Liver (tissue), 9 donors: ENCODE data around the gene NNMT. TPM values are rescaled to one million over a fixed set of nuclear protein-coding genes. Genes with fewer than 3 reads are reported as not detected.

Experiments used
- DNase-seq: peaks from one replicate; pipeline ENCODE4 v3.0.0-alpha.2; 2017; ENCODE audit warnings: low spot score
- H3K27ac ChIP-seq, 2 donors: one replicate each; pipeline ENCODE4 v1.7.0; 2013; ENCODE audit warnings: inconsistent platforms in 2 of 2, low read length in 2 of 2, control low read depth in 1 of 2, low read depth in 1 of 2, mild to moderate bottlenecking in 1 of 2
- H3K27me3 ChIP-seq, 4 donors: one replicate each; pipeline versions ENCODE4 v1.6.1 to v1.7.0; 2013; ENCODE audit warnings: low read length in 3 of 4, inconsistent platforms in 1 of 4, mild to moderate bottlenecking in 1 of 4, moderate library complexity in 1 of 4; ENCODE audit not compliant: control insufficient read depth in 4 of 4, insufficient read depth in 4 of 4
- H3K36me3 ChIP-seq, 4 donors: one replicate each; pipeline versions ENCODE4 v1.6.1 to v1.7.0; 2013; ENCODE audit warnings: low read length in 3 of 4, mild to moderate bottlenecking in 3 of 4, low read depth in 1 of 4, moderate library complexity in 1 of 4; ENCODE audit not compliant: control insufficient read depth in 4 of 4, insufficient read depth in 3 of 4
- H3K4me1 ChIP-seq, 4 donors: one replicate each; pipeline versions ENCODE4 v1.6.1 to v1.7.0; 2013; ENCODE audit warnings: low read length in 3 of 4, mild to moderate bottlenecking in 3 of 4, moderate library complexity in 1 of 4; ENCODE audit not compliant: control insufficient read depth in 4 of 4, insufficient read depth in 4 of 4
- H3K4me3 ChIP-seq, 3 donors: one replicate each; pipeline versions ENCODE4 v1.6.1 to v1.7.0; 2013; ENCODE audit warnings: low read length in 3 of 3, control low read depth in 1 of 3, low read depth in 1 of 3, mild to moderate bottlenecking in 1 of 3
- H3K9ac ChIP-seq, 2 donors: one replicate each; pipeline ENCODE4 v1.7.0; 2013; ENCODE audit warnings: low read length in 2 of 2, mild to moderate bottlenecking in 2 of 2, moderate library complexity in 2 of 2, control low read depth in 1 of 2, low read depth in 1 of 2
- H3K9me3 ChIP-seq, 4 donors: one replicate each; pipeline versions ENCODE4 v1.6.1 to v1.7.0; 2013; ENCODE audit warnings: low read length in 3 of 4; ENCODE audit not compliant: control insufficient read depth in 4 of 4
- CTCF ChIP-seq: fragments of 150-350 bp; IDR thresholded peaks from 2 replicates; pipeline ENCODE4 v1.5.1; 2017; ENCODE audit warnings: improper control_type of control experiment, low read depth, low read length; ENCODE audit not compliant: missing input control
- EGR1 ChIP-seq, 2 donors: IDR thresholded peaks; 2 replicates each; pipeline ENCODE4 v1.6.1; 2016 to 2018; ENCODE audit warnings: antibody characterized with exemption in 2 of 2, low read depth in 2 of 2
- FOXA1 ChIP-seq: IDR thresholded peaks from 2 replicates; pipeline ENCODE4 v1.6.1; 2016; ENCODE audit warnings: antibody characterized with exemption
- FOXA2 ChIP-seq: IDR thresholded peaks from 2 replicates; pipeline ENCODE4 v1.6.1; 2016; ENCODE audit warnings: antibody characterized with exemption
- GABPA ChIP-seq, 2 donors: IDR thresholded peaks in 1 of 2; conservative IDR thresholded peaks in 1 of 2; 2 replicates each; pipeline ENCODE4 v1.6.1; 2016; ENCODE audit warnings: antibody characterized with exemption in 2 of 2, mild to moderate bottlenecking in 1 of 2, moderate library complexity in 1 of 2
- HNF4A ChIP-seq, 2 donors: conservative IDR thresholded peaks; 2 replicates each; pipeline ENCODE4 v1.6.1; 2016; ENCODE audit warnings: antibody characterized with exemption in 2 of 2, mild to moderate bottlenecking in 2 of 2
- JUND ChIP-seq, 2 donors: IDR thresholded peaks; 2 replicates each; pipeline ENCODE4 v1.6.1; 2016; ENCODE audit warnings: antibody characterized with exemption in 2 of 2
- RAD21 ChIP-seq, 2 donors: IDR thresholded peaks; 2 replicates each; pipeline ENCODE4 v1.6.1; 2016; ENCODE audit warnings: antibody characterized with exemption in 2 of 2, mild to moderate bottlenecking in 2 of 2
- REST ChIP-seq: IDR thresholded peaks from 2 replicates; pipeline ENCODE4 v1.6.1; 2016; ENCODE audit warnings: antibody characterized with exemption, mild to moderate bottlenecking
- RXRA ChIP-seq, 2 donors: IDR thresholded peaks; 2 replicates each; pipeline ENCODE4 v1.6.1; 2017 to 2018; ENCODE audit warnings: antibody characterized with exemption in 2 of 2, mild to moderate bottlenecking in 1 of 2
- SP1 ChIP-seq: IDR thresholded peaks from 2 replicates; pipeline ENCODE4 v1.6.1; 2018; ENCODE audit warnings: antibody characterized with exemption, mild to moderate bottlenecking
- TAF1 ChIP-seq: conservative IDR thresholded peaks from 2 replicates; pipeline ENCODE4 v1.6.1; 2016; ENCODE audit warnings: antibody characterized with exemption, mild to moderate bottlenecking
- WGBS: extraction: QIAGEN DNeasy Blood & Tissue Kit; methylation state at CpG from one replicate; pipeline ENCODE4 v1.1.7; 2013; 5-methylcytosine and 5-hydroxymethylcytosine counted together
- polyA plus RNA-seq, 2 donors: library from polyadenylated mRNA; stranded (reverse) in 1 of 2; unstranded in 1 of 2; fragments of 200-250 nt in 1 of 2; fragments of >200 nt in 1 of 2; fragmentation: Nextera tagmentation in 1 of 2; extraction: Ambion mirVana in 1 of 2; gene quantifications; one replicate each; pipeline versions ENCODE4 v1.2.1 to v1.2.3, GENCODE V29; 2013 to 2015
- total RNA-seq, 2 donors: library from RNA; depleted of rRNA; stranded (reverse); fragments of >200 nt; gene quantifications; one replicate each; pipeline ENCODE4 v1.2.3, GENCODE V29; 2014
- TF ChIP-seq, protein P1 (sequence below): IDR thresholded peaks from 2 replicates; pipeline ENCODE4 v1.6.1; 2016; ENCODE audit warnings: antibody characterized with exemption
- donor health status: healthy.
- donor health status: healthy.
- donor health status: healthy.
- donor health status: healthy.
- donor health status: healthy.

The NNMT gene
- total and polyA plus RNA-seq, 4 donors: 0.47 to 3,724 (median 2,877) TPM

DNA sequence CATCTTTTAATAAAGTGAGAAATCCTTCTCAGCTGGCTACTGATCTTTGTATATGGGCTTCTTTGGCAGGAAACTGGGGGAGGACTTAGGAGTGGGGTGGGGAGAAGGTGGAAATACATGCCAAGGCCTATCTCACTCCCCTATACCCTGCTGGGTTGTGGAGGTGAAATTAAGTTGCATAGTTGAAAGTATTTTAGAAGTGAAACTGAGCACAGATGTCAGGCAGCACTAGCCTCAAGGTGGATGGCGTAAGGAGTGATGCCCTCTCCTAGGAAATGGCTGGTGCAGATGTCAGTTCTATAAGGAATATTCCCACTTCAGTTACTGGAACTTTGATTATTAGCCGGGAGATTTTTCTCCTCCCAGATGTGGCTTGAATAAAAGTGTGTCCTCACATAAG is 46.3 kb downstream of the NNMT start:
- Histone ChIP-seq H3K9me3 (no peaks in the 10 kb centered on the region), H3K4me3 (no peak overlapping the region), H3K4me1 (peaks cover 3 to 27% (median 19%) of the 10 kb centered on the region in 4 donors), H3K27ac (no peak overlapping the region), H3K36me3 (no peaks in the 10 kb centered on the region), H3K27me3 (no peaks in the 10 kb centered on the region), H3K9ac (no peak overlapping the region)
- no peak for DNase-seq
- no peak for TF ChIP-seq SP1
- TF ChIP-seq, protein P1, sequence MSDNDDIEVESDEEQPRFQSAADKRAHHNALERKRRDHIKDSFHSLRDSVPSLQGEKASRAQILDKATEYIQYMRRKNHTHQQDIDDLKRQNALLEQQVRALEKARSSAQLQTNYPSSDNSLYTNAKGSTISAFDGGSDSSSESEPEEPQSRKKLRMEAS: no peak
- TF ChIP-seq REST: no peak
- no peak for TF ChIP-seq GABPA (IDR thresholded peaks at IDR 0.05 in 1 of 2, conservative IDR thresholded peaks at IDR 0.05 in 1 of 2)
- TF ChIP-seq FOXA1: no peak
- no peak for TF ChIP-seq EGR1 (IDR thresholded peaks at IDR 0.05; ENCODE audit: low read depth in 2 of 2)
- TF ChIP-seq RAD21 (IDR thresholded peaks at IDR 0.05): no peak
- TF ChIP-seq FOXA2: no peak
- no peak for TF ChIP-seq JUND (IDR thresholded peaks at IDR 0.05)
- TF ChIP-seq CTCF: no peak
- TF ChIP-seq TAF1: no peak
- no peak for TF ChIP-seq RXRA (IDR thresholded peaks at IDR 0.05)
- 96% methylated on average over 2 of the region's 2 CpGs for WGBS

DNA sequence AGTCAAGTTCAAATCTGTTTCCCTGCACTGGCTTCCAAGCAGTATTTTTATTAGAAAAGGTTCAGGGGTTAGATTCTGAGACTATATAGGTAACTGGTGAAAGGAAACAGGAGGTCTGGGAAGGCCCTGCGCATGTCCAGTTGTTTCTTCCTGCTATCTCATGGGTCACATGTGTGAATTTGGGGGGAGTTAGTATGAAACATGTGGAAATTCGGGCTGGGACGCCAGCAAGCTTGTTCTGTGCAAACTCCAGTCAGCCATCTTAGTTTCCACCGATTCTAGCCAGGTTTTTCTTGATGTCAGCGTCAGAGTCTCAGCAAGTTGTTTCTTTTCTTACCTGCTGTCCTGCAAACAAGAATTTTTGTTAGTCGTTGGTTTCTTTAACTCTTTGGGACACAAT is 46.8 kb downstream of the NNMT start:
- H3K36me3 ChIP-seq: no peaks in the 10 kb centered on the region
- WGBS: 92% methylated on average over 6 of the region's 6 CpGs
- H3K9me3 ChIP-seq: no peaks in the 10 kb centered on the region
- no peak for DNase-seq
- no peaks in the 10 kb centered on the region for H3K27me3 ChIP-seq
- no peak overlapping the region for H3K9ac ChIP-seq
- H3K4me3 ChIP-seq: no peak overlapping the region
- H3K4me1 ChIP-seq: peaks cover 3 to 32% (median 21%) of the 10 kb centered on the region in 4 donors
- TF ChIP-seq HNF4A (conservative IDR thresholded peaks at IDR 0.05): no peak
- no peak for TF ChIP-seq RAD21 (IDR thresholded peaks at IDR 0.05)
- no peak for TF ChIP-seq REST
- TF ChIP-seq TAF1: no peak
- no peak overlapping the region for H3K27ac ChIP-seq
